AG08396 (cell line): ENCODE results near the gene ZFHX2.

Experiments
- DNase-seq: peaks from one replicate; pipeline ENCODE4 v3.0.0; 2012; ENCODE audit warnings: low spot score, mixed read lengths

The ZFHX2 gene

GRCh38 chr14:23559926-23560520 is 8.5 kb upstream of the ZFHX2 start:
- no peak for DNase-seq

GRCh38 chr14:23559010-23559925 is 7.7 kb upstream of the ZFHX2 start:
- DNase-seq = peak; percentile 74

GRCh38 chr14:23558346-23559009 is 6.9 kb upstream of the ZFHX2 start:
- no peak for DNase-seq

- DNase-seq = no peak
These were observed 6.4 kb upstream of the ZFHX2 start for GRCh38 chr14:23557946-23558345.

GRCh38 chr14:23557521-23557920 is 6.0 kb upstream of the ZFHX2 start:
- no peak for DNase-seq

- DNase-seq = no peak
These were observed 5.3 kb upstream of the ZFHX2 start for GRCh38 chr14:23556700-23557440.

GRCh38 chr14:23555882-23556699 is 4.5 kb upstream of the ZFHX2 start, which contains the start of gene THTPA:
Gene THTPA, plus strand, starts transcription at chr14:23556271. Its CDS starts 487 bp downstream, at chr14:23556758.
- peak; percentile 96 for DNase-seq

GRCh38 chr14:23555533-23555881 is 3.9 kb upstream of the ZFHX2 start:
- DNase-seq = no peak

GRCh38 chr14:23550812-23551265 is 726 bp downstream of the ZFHX2 start:
- no peak for DNase-seq

GRCh38 chr14:23550131-23550811 is 1.3 kb downstream of the ZFHX2 start:
- no peak for DNase-seq

- DNase-seq = peak; percentile 29
These were observed 2.9 kb downstream of the ZFHX2 start for GRCh38 chr14:23548351-23549318.

GRCh38 chr14:23547924-23548323 is 3.6 kb downstream of the ZFHX2 start:
- no peak for DNase-seq

- DNase-seq = no peak
These were observed 5.0 kb downstream of the ZFHX2 start for GRCh38 chr14:23546450-23547035.

- DNase-seq = no peak
These were observed 5.7 kb downstream of the ZFHX2 start for GRCh38 chr14:23545740-23546365.

GRCh38 chr14:23544511-23545447 is 6.8 kb downstream of the ZFHX2 start:
- no peak for DNase-seq

GRCh38 chr14:23543403-23543802 is 8.2 kb downstream of the ZFHX2 start:
- DNase-seq = no peak

- DNase-seq = no peak
These were observed 9.3 kb downstream of the ZFHX2 start for GRCh38 chr14:23542261-23542660.

- DNase-seq = no peak
These were observed 11.5 kb downstream of the ZFHX2 start for GRCh38 chr14:23540141-23540469.
